H1 (cell line): ENCODE results near the gene MYCBP2.

Experiments used
- EZH2 ChIP-seq: fragments of 200-600 bp; sonication (generic); IDR thresholded peaks from 2 replicates; pipeline ENCODE4 v1.7.1; 2012; ENCODE audit warnings: low read depth, mild to moderate bottlenecking, moderate library complexity, low read length, inconsistent platforms; ENCODE audit not compliant: severe bottlenecking
- YY1 ChIP-seq: IDR thresholded peaks from 2 replicates; pipeline ENCODE4 v1.6.1; 2011; ENCODE audit warnings: low read depth, mild to moderate bottlenecking, low read length
- TF ChIP-seq, protein P1 (sequence below), 3 experiments: IDR thresholded peaks; 1 replicate in 2 of 3; 2 replicates in 1 of 3; pipeline versions ENCODE4 v1.5.1 to v1.6.1; 2011; ENCODE audit warnings: low read length in 3 of 3, mild to moderate bottlenecking in 3 of 3, inconsistent platforms in 2 of 3, low read depth in 1 of 3, moderate library complexity in 1 of 3; ENCODE audit not compliant: insufficient read depth in 1 of 3; ENCODE audit errors: control extremely low read depth in 1 of 3
- TF ChIP-seq, protein P2 (sequence below): IDR thresholded peaks from 2 replicates; pipeline ENCODE4 v1.6.1; 2012; ENCODE audit warnings: inconsistent platforms

DNA sequence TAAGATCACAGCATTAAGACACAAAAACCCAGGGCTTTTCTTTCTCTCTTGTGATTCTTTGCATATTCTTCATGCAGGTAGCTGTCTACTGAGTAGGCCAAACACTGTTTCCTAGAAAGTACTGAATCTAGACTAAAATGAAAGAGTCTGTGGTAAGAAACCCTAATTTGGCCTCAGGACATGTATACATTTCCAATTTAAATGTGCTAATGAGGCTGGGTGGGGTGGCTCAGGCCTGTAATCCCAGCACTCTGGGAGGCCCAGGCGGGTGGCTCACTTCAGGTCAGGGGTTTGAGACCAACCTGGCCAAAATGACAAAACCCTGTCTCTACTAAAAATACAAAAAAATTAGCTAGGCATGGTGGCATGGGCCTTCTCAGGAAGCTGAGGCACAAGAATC is 57.8 kb downstream of the MYCBP2 start:
- TF ChIP-seq, protein P1, sequence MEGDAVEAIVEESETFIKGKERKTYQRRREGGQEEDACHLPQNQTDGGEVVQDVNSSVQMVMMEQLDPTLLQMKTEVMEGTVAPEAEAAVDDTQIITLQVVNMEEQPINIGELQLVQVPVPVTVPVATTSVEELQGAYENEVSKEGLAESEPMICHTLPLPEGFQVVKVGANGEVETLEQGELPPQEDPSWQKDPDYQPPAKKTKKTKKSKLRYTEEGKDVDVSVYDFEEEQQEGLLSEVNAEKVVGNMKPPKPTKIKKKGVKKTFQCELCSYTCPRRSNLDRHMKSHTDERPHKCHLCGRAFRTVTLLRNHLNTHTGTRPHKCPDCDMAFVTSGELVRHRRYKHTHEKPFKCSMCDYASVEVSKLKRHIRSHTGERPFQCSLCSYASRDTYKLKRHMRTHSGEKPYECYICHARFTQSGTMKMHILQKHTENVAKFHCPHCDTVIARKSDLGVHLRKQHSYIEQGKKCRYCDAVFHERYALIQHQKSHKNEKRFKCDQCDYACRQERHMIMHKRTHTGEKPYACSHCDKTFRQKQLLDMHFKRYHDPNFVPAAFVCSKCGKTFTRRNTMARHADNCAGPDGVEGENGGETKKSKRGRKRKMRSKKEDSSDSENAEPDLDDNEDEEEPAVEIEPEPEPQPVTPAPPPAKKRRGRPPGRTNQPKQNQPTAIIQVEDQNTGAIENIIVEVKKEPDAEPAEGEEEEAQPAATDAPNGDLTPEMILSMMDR (IDR thresholded peaks at IDR 0.05; ENCODE audit: control extremely low read depth in 1 of 3, insufficient read depth in 1 of 3, low read depth in 1 of 3, low read length in 3 of 3) = no peak
- no peak for TF ChIP-seq EZH2
- TF ChIP-seq, protein P2, sequence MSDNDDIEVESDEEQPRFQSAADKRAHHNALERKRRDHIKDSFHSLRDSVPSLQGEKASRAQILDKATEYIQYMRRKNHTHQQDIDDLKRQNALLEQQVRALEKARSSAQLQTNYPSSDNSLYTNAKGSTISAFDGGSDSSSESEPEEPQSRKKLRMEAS = no peak
- TF ChIP-seq YY1 = no peak
